Thoracic aorta (tissue), 2 donors: ENCODE data around the gene KCNT2. TPM values are rescaled to one million over a fixed set of nuclear protein-coding genes. Genes with fewer than 3 reads are reported as not detected.

Experiments used
- ATAC-seq: fragments of 150-250 bp; one replicate; pipeline ENCODE4 v1.8.0; 2017; ENCODE audit warnings: low read depth; ENCODE audit not compliant: insufficient number of reproducible peaks, low FRiP score
- DNase-seq: peaks from one replicate; pipeline ENCODE4 v3.0.0-alpha.2; 2020; ENCODE audit warnings: low spot score
- H3K27ac ChIP-seq, 2 donors: fragments of 200-600 bp; sonication (generic); 1 replicate in 1 of 2; 2 replicates in 1 of 2; pipeline ENCODE4 v1.5.1; 2016; ENCODE audit warnings: mild to moderate bottlenecking in 2 of 2, moderate library complexity in 2 of 2
- H3K27me3 ChIP-seq: fragments of 200-600 bp; sonication (generic); replicated peaks from 2 replicates; pipeline ENCODE4 v1.6.0; 2016; ENCODE audit warnings: mild to moderate bottlenecking; ENCODE audit not compliant: insufficient read depth
- H3K36me3 ChIP-seq: fragments of 200-600 bp; sonication (generic); one replicate; pipeline ENCODE4 v1.5.1; 2016
- H3K4me1 ChIP-seq, 2 donors: fragments of 200-600 bp; sonication (generic); 1 replicate in 1 of 2; 2 replicates in 1 of 2; pipeline versions ENCODE4 v1.5.1 to v1.6.0; 2016; ENCODE audit warnings: low read depth in 2 of 2, mild to moderate bottlenecking in 1 of 2; ENCODE audit not compliant: control insufficient read depth in 1 of 2
- H3K4me3 ChIP-seq: fragments of 200-600 bp; sonication (generic); 2 replicates; pipeline ENCODE4 v1.5.1; 2016; ENCODE audit warnings: mild to moderate bottlenecking
- H3K9me3 ChIP-seq: fragments of 200-600 bp; sonication (generic); 2 replicates; pipeline ENCODE4 v1.5.1; 2016
- CTCF ChIP-seq: fragments of 200-600 bp; sonication (generic); IDR thresholded peaks from one replicate; pipeline ENCODE4 v1.5.1; 2019; ENCODE audit warnings: antibody characterized with exemption
- total RNA-seq, 2 donors: library from RNA; depleted of rRNA; stranded (reverse); fragments of >200 nt; gene quantifications; one replicate each; pipeline versions ENCODE4 v1.1.0 to v1.2.3, GENCODE V29; 2016

Gene KCNT2
- total RNA-seq, 2 donors from 2014 or later, result 15.6 to 23.6 TPM

GRCh38 chr1:196308176-196308575 lies 300.1 kb downstream of the KCNT2 start:
- no peaks in the 10 kb centered on the region for H3K36me3 ChIP-seq
- H3K4me1 ChIP-seq, result no peaks in the 10 kb centered on the region
- ATAC-seq (no peak), DNase-seq (no peak)
- no peak overlapping the region for H3K27ac ChIP-seq
- H3K4me3 ChIP-seq, result no peak overlapping the region
- H3K9me3 ChIP-seq, result no peaks in the 10 kb centered on the region
- TF ChIP-seq CTCF, result no peak
- H3K27me3 ChIP-seq, result no peaks in the 10 kb centered on the region

GRCh38 chr1:196306421-196306820 lies 301.8 kb downstream of the KCNT2 start:
- TF ChIP-seq CTCF, result no peak
- Histone ChIP-seq H3K4me3 (no peak overlapping the region), H3K27me3 (no peaks in the 10 kb centered on the region), H3K4me1 (no peaks in the 10 kb centered on the region), H3K36me3 (no peaks in the 10 kb centered on the region), H3K27ac (no peak overlapping the region), H3K9me3 (no peaks in the 10 kb centered on the region)
- no peak for DNase-seq
- no peak for ATAC-seq

- DNase-seq (no peak), ATAC-seq (no peak)
- no peaks in the 10 kb centered on the region for H3K27me3 ChIP-seq
These were observed 303.0 kb downstream of the KCNT2 start for GRCh38 chr1:196305216-196305615.

GRCh38 chr1:196302981-196303380 lies 305.3 kb downstream of the KCNT2 start:
- Histone ChIP-seq H3K27me3 (no peaks in the 10 kb centered on the region), H3K27ac (no peak overlapping the region), H3K36me3 (no peaks in the 10 kb centered on the region), H3K4me1 (no peaks in the 10 kb centered on the region), H3K9me3 (no peaks in the 10 kb centered on the region), H3K4me3 (no peak overlapping the region)
- DNase-seq, result no peak
- TF ChIP-seq CTCF, result no peak
- no peak for ATAC-seq

More at GRCh38 chr1:196305216-196305615, 303.0 kb downstream of the KCNT2 start:
- Histone ChIP-seq H3K27ac (no peak overlapping the region), H3K4me3 (no peak overlapping the region), H3K36me3 (no peaks in the 10 kb centered on the region), H3K4me1 (no peaks in the 10 kb centered on the region), H3K9me3 (no peaks in the 10 kb centered on the region)
- no peak for TF ChIP-seq CTCF

- Histone ChIP-seq H3K27me3 (no peaks in the 10 kb centered on the region), H3K27ac (no peak overlapping the region), H3K36me3 (no peaks in the 10 kb centered on the region), H3K9me3 (no peaks in the 10 kb centered on the region), H3K4me3 (no peak overlapping the region), H3K4me1 (no peaks in the 10 kb centered on the region)
- no peak for DNase-seq
- no peak for ATAC-seq
- TF ChIP-seq CTCF, result no peak
These were observed 305.8 kb downstream of the KCNT2 start for GRCh38 chr1:196302420-196302819.
